Muscle of arm (tissue), 14 donors: ENCODE results near the gene SYNDIG1. TPM values are rescaled to one million over a fixed set of nuclear protein-coding genes. Genes with fewer than 3 reads are reported as not detected.

Experiments
- DNase-seq: peaks from one replicate; pipeline ENCODE4 v3.0.0-alpha.2; 2013
- long read RNA-seq, 11 donors: transcript quantifications; one replicate each; lab custom pipeline, GENCODE V29; 2026
- polyA plus RNA-seq, 12 donors: library from polyadenylated mRNA; unstranded; fragments of 120-200 nt; gene quantifications; one replicate each; pipeline ENCODE4 v1.2.1, GENCODE V29; 2013; ENCODE audit not compliant: insufficient read length in 12 of 12

The SYNDIG1 gene
- 1 to 10 TPM in 10 of 12 donors, not detected in 2; 2.5 to 4.5 (median 4.0) TPM for polyA plus RNA-seq
- long read RNA-seq, donor 1 = 0 reads
- long read RNA-seq, donor 2 = 0 reads
- long read RNA-seq, donor 3 = 0 reads
- long read RNA-seq, donor 4 = 0 reads
- long read RNA-seq, donor 5, partial matches to known transcripts = 0 of 1 reads
- long read RNA-seq, donor 5, other reads (novel, unspliced or antisense) = 0 of 1 reads
- long read RNA-seq, donor 6, partial matches to known transcripts = 0 of 2 reads
- long read RNA-seq, donor 6, other reads (novel, unspliced or antisense) = 0 of 2 reads
- long read RNA-seq, donor 7, partial matches to known transcripts = 0 of 1 reads
- long read RNA-seq, donor 7, other reads (novel, unspliced or antisense) = 0 of 1 reads
- long read RNA-seq, donor 8 = 0 reads
- long read RNA-seq, donor 9 = 0 reads
- long read RNA-seq, donor 10, partial matches to known transcripts = 0 of 1 reads
- long read RNA-seq, donor 10, other reads (novel, unspliced or antisense) = 0 of 1 reads
- long read RNA-seq, donor 11 = 0 reads

- DNase-seq = peak; percentile 25
These were observed at the start of gene SYNDIG1 for GRCh38 chr20:24469116-24469893. TSS of gene SYNDIG1 (plus strand) at chr20:24469629. CDS start at chr20:24543098, 73,469 bp downstream.

DNA sequence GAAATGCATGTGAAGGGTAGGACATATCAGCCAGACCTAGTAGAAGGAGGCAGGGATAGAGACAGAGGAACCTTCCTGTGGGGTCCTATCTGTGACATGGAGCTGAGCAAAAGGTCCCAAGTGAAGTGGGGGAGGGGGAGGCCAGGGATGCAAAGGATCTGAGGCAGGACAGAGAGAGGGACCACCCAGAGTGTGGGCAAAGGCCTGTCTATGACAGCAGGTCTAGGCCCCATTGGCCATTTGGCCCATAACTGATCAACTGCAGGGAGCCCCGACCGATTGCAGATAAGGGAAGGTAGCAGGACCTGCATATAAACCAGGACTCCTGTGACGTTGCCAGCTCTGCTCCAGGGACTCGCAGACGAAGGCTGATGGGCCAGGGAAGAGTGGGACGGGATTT lies 49.6 kb upstream of the SYNDIG1 start:
- DNase-seq = no peak

DNA sequence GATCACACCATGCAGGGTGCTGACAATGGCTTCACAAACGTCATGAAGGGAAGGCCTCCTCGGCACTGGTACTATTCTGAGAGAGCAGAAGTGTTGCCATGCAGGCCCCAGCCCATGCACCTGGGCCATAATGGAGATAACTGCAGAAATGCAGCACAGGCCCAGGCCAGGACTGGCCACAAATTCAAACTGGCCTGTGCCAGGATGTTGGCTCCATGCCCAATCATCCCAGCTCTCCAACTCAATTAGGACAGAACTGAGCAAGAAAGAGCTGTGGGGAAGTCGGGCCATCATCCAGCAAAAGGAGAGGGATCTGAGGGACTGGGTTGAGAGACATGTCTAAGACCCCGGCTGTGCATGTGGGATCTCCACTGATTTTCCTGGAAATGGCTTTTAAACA lies 48.9 kb upstream of the SYNDIG1 start:
- no peak for DNase-seq

GRCh38 chr20:24421071-24421470 lies 48.4 kb upstream of the SYNDIG1 start:
- DNase-seq = no peak

DNA sequence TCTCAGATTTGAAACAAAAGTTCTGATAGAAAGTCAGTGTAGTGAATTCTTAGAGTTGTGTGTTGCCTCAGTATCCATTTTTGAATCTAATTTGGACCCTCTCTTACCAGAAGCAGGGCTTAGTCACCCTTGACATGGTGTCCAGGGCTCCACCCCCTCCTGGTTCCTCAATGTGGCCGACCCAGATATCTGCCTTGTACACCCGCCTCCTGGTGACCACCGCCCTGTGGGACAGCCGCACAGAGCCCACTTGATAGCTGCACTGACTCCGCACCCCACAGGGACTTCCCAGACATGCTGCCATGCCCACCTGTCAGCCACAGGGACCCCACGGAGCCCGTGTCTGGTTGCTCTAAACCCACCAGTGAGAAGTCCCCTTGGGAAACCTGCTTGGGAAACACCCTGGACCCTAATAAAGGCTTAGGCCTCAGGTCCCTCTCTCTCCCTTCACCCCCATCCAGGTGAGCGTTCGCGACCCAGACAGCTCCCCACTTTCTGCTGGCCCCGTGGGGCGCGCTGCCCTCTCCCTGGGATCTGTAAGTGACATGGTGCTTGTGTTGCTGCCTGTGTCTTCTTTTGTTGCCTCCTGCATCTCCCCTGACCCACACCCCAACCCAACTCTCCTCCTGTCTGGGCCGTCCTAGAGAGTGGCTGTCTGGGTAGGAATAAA lies 47.2 kb upstream of the SYNDIG1 start:
- no peak for DNase-seq

GRCh38 chr20:24423390-24424313 lies 45.8 kb upstream of the SYNDIG1 start:
- no peak for DNase-seq

- DNase-seq = no peak
These were observed 43.8 kb upstream of the SYNDIG1 start for GRCh38 chr20:24425523-24426135.

GRCh38 chr20:24431279-24432045 lies 38.0 kb upstream of the SYNDIG1 start:
- DNase-seq = no peak

DNA sequence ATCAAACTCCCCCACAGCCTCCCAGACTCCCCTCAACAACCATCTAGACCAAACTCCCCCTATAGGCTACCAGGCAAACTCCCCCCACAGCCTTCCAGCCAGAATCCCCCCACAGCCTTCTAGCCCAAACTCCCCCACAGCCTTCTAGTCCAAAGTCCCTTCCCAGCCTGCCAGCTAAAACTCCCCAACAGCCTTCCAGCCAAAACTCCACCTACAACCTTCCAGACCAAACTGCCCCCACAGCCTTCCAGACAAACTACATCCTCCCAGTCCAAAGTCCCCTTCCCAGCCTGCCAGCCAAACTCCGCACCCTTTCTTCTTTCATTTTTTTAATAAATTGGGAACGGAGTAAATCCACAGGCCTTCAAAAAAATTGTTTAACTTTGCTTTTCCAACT lies 37.4 kb upstream of the SYNDIG1 start:
- no peak for DNase-seq

- no peak for DNase-seq
These were observed 33.3 kb upstream of the SYNDIG1 start for GRCh38 chr20:24436160-24436559.

DNA sequence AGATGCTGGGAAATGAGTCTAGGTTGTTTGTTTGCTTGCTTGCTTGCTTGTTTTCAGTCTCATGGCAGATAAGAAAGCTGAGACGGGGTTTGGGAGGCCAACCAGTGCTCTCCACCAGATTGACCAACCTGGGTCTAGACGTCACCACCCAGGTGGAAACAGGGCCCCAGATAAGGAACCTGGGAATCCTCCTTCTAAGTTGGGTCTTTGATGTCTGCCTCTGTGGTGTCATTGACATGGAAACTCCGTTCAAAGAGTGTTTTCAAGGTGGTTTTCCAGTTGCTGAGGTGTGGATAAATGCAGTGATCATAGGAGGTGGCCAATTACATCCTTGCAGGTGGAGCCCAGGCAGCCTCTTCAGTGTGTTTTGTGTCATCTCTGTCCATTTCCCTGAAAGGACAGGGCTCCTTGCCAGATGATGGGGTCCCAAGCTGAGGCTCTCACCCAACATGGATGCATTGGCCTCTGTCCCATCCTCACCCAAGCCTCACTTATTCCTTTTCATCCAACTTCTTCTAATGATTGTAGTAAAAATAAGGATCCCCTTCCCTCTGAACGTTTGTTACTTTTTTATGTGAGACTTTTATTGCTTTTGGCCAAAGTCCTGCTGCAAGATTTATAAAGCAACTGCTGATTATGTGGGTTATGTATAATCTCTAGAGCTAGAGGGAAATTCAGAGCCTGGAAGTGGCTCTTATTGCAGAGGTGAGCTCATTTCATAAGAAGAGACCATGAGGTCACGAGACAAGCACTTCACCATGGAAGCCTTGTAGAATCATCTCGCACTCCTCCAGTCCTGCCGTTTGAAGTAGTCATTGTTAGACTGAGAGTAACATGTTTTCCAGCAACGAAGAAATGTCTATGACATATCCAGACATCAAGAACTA lies 32.0 kb upstream of the SYNDIG1 start:
- no peak for DNase-seq

DNA sequence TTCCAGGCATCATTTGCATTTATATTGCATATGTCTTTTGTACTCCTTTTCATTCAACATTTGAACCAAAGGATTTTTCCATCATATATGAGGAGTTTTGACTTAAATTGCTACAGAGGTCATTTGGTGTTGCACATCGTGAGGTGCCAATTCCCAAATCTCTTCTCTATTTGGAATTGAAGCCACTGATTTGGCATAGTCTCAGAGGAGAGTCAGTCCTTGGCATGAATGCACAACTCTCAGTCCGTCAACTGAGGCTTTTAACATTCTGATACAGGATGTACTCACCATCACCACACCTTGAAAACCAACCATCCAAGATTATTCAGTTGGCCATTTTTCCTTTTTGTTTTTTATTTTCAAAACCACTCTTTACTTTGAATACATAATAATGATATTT lies 31.1 kb upstream of the SYNDIG1 start:
- no peak for DNase-seq

DNA sequence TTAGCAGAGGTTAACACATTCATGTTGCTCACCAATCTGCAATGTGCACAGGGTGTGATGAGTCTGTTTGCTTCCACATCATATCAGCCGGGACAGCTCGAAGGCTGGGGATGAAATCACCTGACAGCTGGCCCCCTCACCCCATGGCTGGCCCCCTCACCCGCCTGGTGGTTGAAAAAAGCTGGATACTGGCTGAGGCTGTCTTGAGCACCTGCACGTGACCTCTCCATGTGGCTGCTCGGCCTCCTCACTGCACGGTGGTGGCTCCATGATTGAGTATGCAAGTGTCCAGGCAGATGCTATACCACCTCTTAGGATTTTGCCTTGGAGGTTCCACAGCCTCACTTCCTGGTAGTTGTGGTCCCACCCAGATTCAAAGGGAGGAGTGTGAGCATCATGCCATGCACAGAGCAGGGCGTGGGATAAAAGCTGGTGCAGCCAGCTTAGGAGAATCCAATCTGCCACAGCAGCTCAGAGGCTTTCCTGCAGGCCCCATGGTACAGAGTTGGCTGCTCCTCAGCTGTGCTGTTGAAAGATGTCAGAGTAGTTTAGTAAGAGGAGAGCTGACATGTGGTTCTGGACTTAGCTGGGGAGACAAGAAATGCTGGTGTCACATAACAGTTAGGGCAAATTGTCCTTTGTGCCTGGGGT lies 29.6 kb upstream of the SYNDIG1 start:
- no peak for DNase-seq

- DNase-seq = no peak
These were observed 27.8 kb upstream of the SYNDIG1 start for GRCh38 chr20:24441661-24442060.

DNA sequence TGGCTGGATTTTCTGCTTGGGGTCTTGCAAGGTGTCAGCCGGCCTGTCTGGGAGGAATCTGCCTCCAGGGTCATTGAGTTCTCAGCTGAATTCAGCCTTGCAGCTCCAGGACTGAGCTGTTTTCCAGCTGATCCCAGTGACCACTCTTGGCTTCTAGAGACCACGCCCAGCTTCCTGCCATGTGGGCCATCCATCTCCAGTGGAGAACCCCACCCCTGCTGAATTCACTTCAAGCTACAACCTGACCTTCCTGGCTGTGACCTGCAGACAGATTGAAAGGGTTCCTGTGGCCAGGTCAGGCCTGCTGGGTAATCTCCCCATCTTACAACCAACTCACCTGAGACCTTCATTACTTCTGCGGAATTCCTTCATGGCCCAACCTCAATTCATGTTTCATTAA lies 26.5 kb upstream of the SYNDIG1 start:
- DNase-seq = no peak

DNA sequence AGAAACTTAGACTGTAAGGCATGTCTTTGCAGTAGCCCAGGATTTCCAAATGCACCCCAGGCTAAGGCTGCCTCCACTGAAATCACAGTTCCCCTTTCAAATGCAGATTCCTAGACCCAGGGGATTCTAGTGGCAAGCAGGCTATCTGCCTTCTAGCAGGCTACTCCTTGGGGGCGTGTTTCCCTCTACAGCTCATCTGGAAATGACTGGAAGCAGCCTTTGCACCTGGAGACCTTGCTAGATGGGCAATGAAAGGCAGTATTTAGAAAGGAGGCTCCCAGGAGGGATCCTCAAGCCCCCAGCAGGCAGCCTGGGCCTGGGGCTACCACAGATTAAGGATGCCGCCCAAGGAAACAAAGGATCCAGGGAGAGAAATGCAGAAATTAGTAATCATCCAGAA lies 26.0 kb upstream of the SYNDIG1 start:
- no peak for DNase-seq

GRCh38 chr20:24444526-24445190 lies 24.8 kb upstream of the SYNDIG1 start:
- no peak for DNase-seq
